HepG2 (cell line): ENCODE measurements around the gene RRP36. TPM values are rescaled to one million over a fixed set of nuclear protein-coding genes. Genes with fewer than 3 reads are reported as not detected.
A peak's percentile ranks its signal among the peaks of the same experiment; 100 is the strongest.

ENCODE experiments used
- ARID2 ChIP-seq: sonication (generic); formaldehyde crosslinking; IDR thresholded peaks from 2 replicates; pipeline ENCODE4 v1.8.1; 2022; ENCODE audit warnings: mild to moderate bottlenecking, missing genetic modification reagents, borderline replicate concordance
- ATF7-NPFF ChIP-seq: sonication (generic); formaldehyde crosslinking; IDR thresholded peaks from 2 replicates; pipeline ENCODE4 v1.8.1; 2023; ENCODE audit warnings: mild to moderate bottlenecking, low read depth, missing genetic modification reagents, moderate library complexity
- BATF2 ChIP-seq: sonication (generic); formaldehyde crosslinking; IDR thresholded peaks from 2 replicates; pipeline ENCODE4 v1.8.0; 2022; ENCODE audit warnings: mild to moderate bottlenecking, missing genetic modification reagents, moderate library complexity
- GABPB1 ChIP-seq: IDR thresholded peaks from 2 replicates; pipeline ENCODE4 v1.6.1; 2016; ENCODE audit warnings: mild to moderate bottlenecking, missing genetic modification reagents, moderate library complexity, missing compliant biosample characterization
- HOXA9 ChIP-seq: sonication (generic); formaldehyde crosslinking; IDR thresholded peaks from 2 replicates; pipeline ENCODE4 v1.8.1; 2022; ENCODE audit warnings: missing genetic modification reagents, mild to moderate bottlenecking, moderate library complexity, borderline replicate concordance
- NR0B2 ChIP-seq: sonication (generic); formaldehyde crosslinking; IDR thresholded peaks from 2 replicates; pipeline ENCODE4 v1.4.0; 2020; ENCODE audit warnings: mild to moderate bottlenecking, missing genetic modification reagents
- REL ChIP-seq: sonication (generic); formaldehyde crosslinking; conservative IDR thresholded peaks from 2 replicates; pipeline ENCODE4 v1.8.0; 2022; ENCODE audit warnings: mild to moderate bottlenecking, missing genetic modification reagents, moderate library complexity
- RFX3 ChIP-seq: IDR thresholded peaks from 2 replicates; pipeline ENCODE4 v1.6.1; 2016; ENCODE audit warnings: missing biosample characterization, missing genetic modification reagents
- SIN3A ChIP-seq: IDR thresholded peaks from 2 replicates; pipeline ENCODE4 v1.6.1; 2011; ENCODE audit warnings: low read depth, mild to moderate bottlenecking, control low read depth, low read length, borderline replicate concordance
- SOX13 ChIP-seq, 3 experiments: fragments of 450-650 bp in 1 of 3; sonication (generic) in 1 of 3; formaldehyde crosslinking in 1 of 3; IDR thresholded peaks in 2 of 3; conservative IDR thresholded peaks in 1 of 3; 2 replicates each; pipeline versions ENCODE4 v1.5.0 to v1.6.1; 2016 to 2020; ENCODE audit warnings: antibody characterized with exemption in 1 of 3, mild to moderate bottlenecking in 1 of 3, missing compliant biosample characterization in 1 of 3, missing genetic modification reagents in 1 of 3, moderate library complexity in 1 of 3
- YEATS4 ChIP-seq: sonication (generic); formaldehyde crosslinking; IDR thresholded peaks from 2 replicates; pipeline ENCODE4 v1.4.0; 2020; ENCODE audit warnings: missing genetic modification reagents, borderline replicate concordance
- ZBTB14 ChIP-seq: sonication (generic); formaldehyde crosslinking; IDR thresholded peaks from 2 replicates; pipeline ENCODE4 v1.4.0; 2020; ENCODE audit warnings: missing genetic modification reagents
- ZBTB43 ChIP-seq: sonication (generic); formaldehyde crosslinking; conservative IDR thresholded peaks from 2 replicates; pipeline ENCODE4 v1.4.0; 2020; ENCODE audit warnings: missing genetic modification reagents
- ZNF280D ChIP-seq: sonication (generic); formaldehyde crosslinking; IDR thresholded peaks from 2 replicates; pipeline ENCODE4 v1.5.1; 2020; ENCODE audit warnings: mild to moderate bottlenecking, missing genetic modification reagents
- ZNF484 ChIP-seq: sonication (generic); formaldehyde crosslinking; IDR thresholded peaks from 2 replicates; pipeline ENCODE4 v1.5.1; 2020; ENCODE audit warnings: mild to moderate bottlenecking, low read depth, missing genetic modification reagents, borderline replicate concordance
- ZNF615 ChIP-seq: sonication (generic); formaldehyde crosslinking; IDR thresholded peaks from 2 replicates; pipeline ENCODE4 v1.5.0; 2020; ENCODE audit warnings: mild to moderate bottlenecking, missing genetic modification reagents, borderline replicate concordance
- polyA plus RNA-seq, 8 experiments: library from polyadenylated mRNA; depleted of rRNA in 3 of 8; stranded (reverse) in 7 of 8; unstranded in 1 of 8; fragments of >200 nt; fragmentation: Illumina TruSeq in 4 of 8; extraction: Trizol in 4 of 8; gene quantifications; 2 replicates each; pipeline versions ENCODE4 v1.2.1 to v1.2.3, GENCODE V29; 2011 to 2016; ENCODE audit warnings: low read depth in 4 of 8, missing spikeins in 1 of 8, mixed read lengths in 1 of 8; ENCODE audit not compliant: insufficient read depth in 1 of 8
- total RNA-seq, 5 experiments: library from RNA; depleted of rRNA; stranded (reverse); fragments of >200 nt; fragmentation: Illumina TruSeq; extraction: Trizol; gene quantifications; 2 replicates each; pipeline ENCODE4 v1.2.3, GENCODE V29; 2016; ENCODE audit warnings: low read depth in 1 of 5

Gene RRP36
- total and polyA plus RNA-seq, 2 of the 13 experiments (the other 11 are each of a cell fraction or from before 2014, with no cell fraction given) = 29.5 to 144 TPM

- no peak for TF ChIP-seq RFX3 (CRISPR knock-in tag)
- 0 out of 2 replicates have a peak, but pooled peaks have one; percentile 49 for TF ChIP-seq SIN3A
- peak; percentile 46; the same call in 1 of the 2 replicates for TF ChIP-seq NR0B2 (CRISPR knock-in tag)
- peak; percentile 95 for TF ChIP-seq GABPB1 (CRISPR knock-in tag)
- peak; percentile 54; the same call in 1 of the 2 replicates for TF ChIP-seq ATF7-NPFF (CRISPR knock-in tag)
- 0 out of 2 replicates have a peak, but pooled peaks have one; percentile 10 for TF ChIP-seq ZBTB43 (CRISPR knock-in tag)
- peak; percentile 54; the same call in 1 of the 2 replicates for TF ChIP-seq HOXA9
- TF ChIP-seq BATF2 (CRISPR knock-in tag) = peak; percentile 73; the same call in 1 of the 2 replicates
- TF ChIP-seq ARID2 (CRISPR knock-in tag) = peak; percentile 61; the same call in 1 of the 2 replicates
- no peak for TF ChIP-seq SOX13 (IDR thresholded peaks at IDR 0.05)
- peak in 1 of 2 experiments; percentile 31; a peak in 2 of 4 replicates for TF ChIP-seq SOX13 (CRISPR knock-in tag; conservative IDR thresholded peaks at IDR 0.05 in 1 of 2, IDR thresholded peaks at IDR 0.05 in 1 of 2)
- TF ChIP-seq REL (CRISPR knock-in tag) = peak; percentile 73; the same call in 1 of the 2 replicates
- peak; percentile 37; the same call in 1 of the 2 replicates for TF ChIP-seq ZBTB14 (CRISPR knock-in tag)
- no peak for TF ChIP-seq ZNF615
- TF ChIP-seq YEATS4 (CRISPR knock-in tag) = peak; percentile 77
- no peak for TF ChIP-seq ZNF280D (CRISPR knock-in tag)
- no peak for TF ChIP-seq ZNF484 (CRISPR knock-in tag)
Measured at GRCh38 chr6:43021270-43022047, at the start of gene RRP36 (continued).
